Measurements from ENCODE around the gene KBTBD7.

The KBTBD7 gene

DNA sequence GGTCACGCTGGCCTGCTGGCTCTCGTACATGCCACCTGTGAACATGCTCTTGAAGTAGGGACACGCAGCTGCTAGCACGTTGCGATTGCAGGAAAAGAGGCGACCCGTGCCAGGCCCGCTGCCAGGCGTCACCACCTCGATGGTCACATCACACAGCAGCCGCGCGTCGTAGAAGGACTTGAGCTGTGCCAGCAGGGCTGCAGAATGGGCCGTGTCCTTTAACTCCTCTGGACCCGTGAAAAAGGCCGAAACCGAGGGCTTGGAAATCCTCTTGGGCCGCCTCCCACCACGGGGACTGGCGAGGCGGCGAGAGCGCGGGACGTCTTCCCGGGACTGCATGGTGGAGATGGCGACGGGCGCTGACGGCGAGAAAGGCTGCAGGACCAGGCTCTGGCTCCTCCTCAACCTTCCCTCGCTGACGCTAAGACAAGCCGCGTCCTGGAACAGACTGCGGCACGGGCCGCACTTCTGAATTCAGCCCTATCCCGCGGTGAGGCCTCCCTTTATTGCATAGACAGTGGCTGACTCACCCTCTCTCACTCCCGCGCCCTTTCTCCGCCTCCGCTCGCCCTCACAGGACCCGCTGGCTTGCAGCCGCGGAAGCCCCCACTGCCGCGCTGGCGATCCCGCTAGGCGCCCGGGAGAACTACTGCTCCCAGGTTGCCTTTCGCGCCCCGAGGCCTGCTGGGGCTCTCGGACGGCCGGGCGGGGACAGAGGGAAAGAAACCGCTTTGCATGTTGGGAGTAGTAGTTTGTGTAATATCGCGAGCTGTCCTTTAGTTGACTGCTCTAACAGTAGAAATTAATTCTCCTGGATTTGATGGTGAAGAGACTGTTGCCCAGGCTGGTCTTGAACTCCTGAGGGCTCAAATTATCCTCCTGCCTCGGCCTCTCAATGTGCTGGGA lies at the start of gene KBTBD7:
Gene KBTBD7 (minus strand): TSS at position 651 of the 906 bp plus-strand sequence. CDS start 312 bp downstream, at position 339.
- peak; percentile 57 to 89 for DNase-seq

- no peak for DNase-seq
Measured at GRCh38 chr13:41241626-41242025, 47.3 kb upstream of the KBTBD7 start.

DNA sequence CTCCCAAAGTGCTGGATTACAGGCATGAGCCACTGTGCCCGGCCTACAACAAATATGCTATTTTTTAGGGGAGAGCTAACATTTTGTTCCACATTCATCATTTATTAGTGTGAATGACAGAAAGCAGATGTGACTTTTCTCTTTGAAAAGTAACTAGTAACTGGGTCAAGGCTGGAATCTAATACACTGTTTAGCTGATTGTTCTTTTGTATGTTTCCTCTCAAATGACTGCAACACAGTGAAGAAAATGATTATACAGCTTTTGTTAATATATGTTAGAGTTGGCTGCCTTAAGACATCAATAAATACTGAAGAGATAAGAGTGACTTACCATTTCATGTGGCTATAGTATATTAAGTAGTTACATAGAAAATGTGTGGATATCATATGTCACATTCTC lies 42.0 kb upstream of the KBTBD7 start:
- no peak for DNase-seq

DNA sequence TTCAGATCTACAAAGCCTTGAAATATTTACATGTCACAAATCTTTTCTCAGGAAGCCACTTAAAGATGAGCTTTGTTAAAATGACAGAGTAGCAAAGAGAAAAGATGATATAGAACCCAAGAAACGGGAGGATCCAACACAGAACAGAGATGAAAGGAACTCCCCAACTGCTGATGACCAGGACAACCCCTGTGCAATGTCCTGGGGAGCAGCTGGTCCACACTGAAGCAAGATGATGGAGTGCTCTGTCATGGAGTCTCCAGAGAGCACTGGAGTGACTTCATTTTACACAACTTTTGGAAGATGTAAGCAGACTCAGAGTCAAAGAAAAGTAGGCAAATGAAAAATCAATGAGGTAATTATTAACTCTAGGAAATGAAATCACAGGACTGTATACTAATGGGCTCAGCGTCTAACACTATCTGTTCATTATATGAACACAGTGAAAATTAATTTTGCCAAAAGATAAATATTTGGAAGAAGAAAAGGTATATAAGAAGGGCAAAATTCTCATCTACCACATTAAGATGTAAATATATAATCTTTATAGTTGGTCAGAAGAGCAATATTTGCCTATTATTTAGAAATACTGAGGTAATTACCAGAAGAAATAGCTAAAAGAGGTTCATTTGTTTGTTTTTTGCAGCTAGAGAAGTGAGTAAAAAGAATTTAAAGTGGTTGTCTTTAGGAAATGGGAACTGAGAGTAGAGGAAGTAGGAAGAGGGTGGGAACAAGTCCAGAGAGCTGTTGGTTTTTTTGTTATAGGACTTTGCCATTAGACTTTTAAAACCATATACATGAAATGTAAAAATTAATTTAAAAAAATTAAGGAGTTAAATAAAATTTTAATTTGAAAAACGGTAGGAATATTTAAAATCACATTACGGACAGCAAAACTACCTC lies 38.5 kb upstream of the KBTBD7 start:
- no peak for DNase-seq

DNA sequence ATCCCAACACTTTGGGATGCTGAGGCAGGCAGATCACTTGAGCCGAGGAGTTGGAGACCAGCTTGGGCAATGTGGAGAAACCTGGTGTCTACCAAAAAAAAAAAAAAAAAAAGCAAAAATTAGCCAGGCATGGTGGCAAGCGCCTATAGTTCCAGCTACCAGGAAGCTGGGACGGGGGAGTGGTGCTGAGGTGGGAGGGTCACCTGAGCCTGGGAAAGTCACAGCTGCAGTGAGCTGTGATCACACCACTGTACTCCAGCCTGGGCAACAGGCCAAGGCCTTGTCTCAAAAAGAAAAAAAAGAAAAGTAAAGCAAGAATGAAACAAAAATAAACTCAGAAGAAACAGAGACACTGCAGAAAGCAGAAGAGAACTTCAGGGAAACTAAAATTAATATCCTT lies 37.4 kb upstream of the KBTBD7 start:
- no peak for DNase-seq

GRCh38 chr13:41231025-41231677 lies 36.8 kb upstream of the KBTBD7 start:
- DNase-seq = no peak

- DNase-seq = no peak
Measured at GRCh38 chr13:41229356-41229755, 35.0 kb upstream of the KBTBD7 start.

DNA sequence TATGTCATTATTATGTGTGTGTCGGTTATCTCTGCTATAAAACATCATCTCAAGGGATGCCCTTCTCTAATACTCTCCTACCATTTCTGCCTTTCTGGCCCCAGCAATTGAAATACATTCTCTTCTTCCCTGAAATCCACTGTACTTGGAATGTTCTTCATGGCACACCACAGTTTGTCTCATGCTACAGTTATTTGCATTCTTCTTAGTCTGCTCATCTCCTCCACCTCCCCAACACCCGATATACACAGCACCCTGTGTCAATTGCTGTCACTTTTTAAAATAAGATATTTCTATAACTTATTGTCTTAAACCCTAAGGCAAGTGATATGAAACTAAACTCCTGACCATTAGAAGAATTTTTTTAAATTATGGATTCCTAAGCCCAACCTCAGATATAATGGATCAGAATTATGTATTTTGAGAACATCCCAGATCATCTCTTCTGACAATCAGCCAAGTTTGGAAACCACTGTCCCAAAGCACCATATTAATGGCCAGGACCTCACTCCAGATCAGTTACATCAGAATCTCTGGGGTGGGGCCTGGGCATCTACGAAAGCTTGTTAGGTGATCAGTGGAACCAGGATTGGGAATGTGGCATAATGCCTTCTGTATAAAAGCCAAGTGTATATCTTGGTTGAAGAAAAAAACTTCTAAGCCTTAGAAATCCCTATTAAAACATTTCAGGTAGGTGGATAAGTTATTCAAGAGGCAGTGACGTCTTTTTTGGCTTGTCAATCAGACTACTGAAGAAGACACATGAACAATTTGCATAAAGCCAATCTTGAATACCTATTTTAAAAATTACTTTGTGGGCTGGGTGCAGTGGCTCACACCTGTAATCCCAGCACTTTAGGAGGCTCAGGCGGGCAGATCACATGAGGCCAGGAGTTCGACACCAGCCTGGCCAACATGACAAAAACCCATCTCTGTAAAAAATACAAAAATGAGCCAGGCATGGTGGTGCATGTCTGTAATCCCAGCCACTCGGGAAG lies 30.0 kb upstream of the KBTBD7 start:
- DNase-seq = no peak

- DNase-seq = no peak
Measured at GRCh38 chr13:41222259-41222852, 28.0 kb upstream of the KBTBD7 start.

GRCh38 chr13:41220401-41220800 lies 26.0 kb upstream of the KBTBD7 start:
- no peak for DNase-seq

- no peak for DNase-seq
Measured at GRCh38 chr13:41216160-41216559, 21.8 kb upstream of the KBTBD7 start.

- DNase-seq = no peak
Measured at GRCh38 chr13:41213919-41214318, 19.6 kb upstream of the KBTBD7 start.

DNA sequence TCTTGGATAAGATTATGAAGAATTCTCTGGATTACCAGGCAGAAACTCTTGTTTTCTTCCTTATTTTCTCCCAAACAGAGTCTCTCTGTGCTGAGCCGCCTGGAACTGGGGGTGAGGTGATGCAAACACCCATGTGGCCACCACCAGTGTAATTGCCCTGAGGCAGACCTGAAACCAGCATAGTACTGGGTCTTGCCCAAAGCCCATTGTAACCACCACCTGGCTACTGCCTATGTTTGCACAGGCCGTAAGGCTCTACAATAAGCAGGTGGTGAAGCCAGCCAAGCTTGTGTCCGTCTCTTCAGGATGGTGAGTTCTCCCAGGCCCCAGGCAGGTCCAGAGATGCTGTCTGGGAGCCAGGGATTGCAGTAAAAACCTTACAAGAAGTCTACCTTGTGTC lies 18.9 kb upstream of the KBTBD7 start:
- DNase-seq = no peak

- no peak for DNase-seq
Measured at GRCh38 chr13:41212881-41213280, 18.5 kb upstream of the KBTBD7 start.

GRCh38 chr13:41211062-41211461 lies 16.7 kb upstream of the KBTBD7 start:
- no peak for DNase-seq

DNA sequence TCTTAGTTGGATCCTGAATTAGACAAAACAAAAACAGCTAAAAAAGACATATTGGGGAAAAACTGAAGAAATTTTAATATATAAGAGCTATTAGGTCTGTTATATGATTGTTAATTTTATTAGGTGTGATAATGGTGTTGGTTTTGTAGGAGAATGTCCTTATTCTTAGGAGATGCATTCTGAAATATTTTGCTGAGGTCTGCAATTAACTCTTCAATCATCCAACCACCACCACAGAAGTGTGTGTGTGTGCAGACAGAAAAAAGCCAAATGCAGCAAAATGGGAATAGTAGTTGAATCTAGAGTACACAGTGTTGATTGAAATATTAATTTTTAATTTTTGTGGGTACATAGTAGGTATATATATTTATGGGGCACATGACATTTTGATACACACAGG lies 12.1 kb upstream of the KBTBD7 start:
- DNase-seq = no peak

DNA sequence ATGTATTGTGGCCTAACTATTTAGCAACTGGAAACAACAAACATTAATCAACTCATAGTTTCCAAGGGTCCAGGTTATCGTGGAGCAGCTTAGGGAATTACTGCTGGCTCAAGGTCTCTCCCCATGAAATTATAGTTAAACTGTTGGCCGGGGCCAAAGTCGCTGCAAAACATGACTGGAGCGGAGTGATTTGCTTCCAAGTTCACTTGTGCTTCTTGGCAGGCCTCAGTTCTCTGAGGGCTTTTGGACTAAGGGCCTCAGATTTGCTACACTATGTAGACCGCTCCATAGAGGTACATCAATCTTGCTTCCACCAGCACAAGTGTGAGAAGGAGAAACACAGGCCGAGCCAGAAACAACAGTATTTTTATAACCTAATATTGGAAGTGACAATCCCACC lies 9.4 kb upstream of the KBTBD7 start:
- DNase-seq = no peak

DNA sequence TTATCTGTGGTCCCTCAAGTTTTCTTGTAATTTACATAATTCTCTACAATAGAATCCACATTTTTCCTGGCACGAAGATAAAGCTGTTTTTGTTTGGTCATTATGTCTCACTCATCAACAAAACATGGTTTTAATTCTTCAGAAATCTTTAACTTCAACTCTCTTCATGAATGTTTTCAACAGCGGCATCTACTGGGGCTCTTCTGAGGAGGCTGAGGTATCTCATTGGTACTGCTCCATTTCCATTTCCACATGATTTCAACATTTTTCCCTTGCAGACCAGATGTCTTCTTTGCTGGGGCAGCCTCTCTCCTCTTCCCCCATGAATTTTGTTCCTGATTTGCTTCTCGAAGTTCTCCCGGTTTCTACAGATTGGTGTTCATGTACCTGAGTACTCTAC lies 5.8 kb upstream of the KBTBD7 start:
- DNase-seq = no peak

DNA sequence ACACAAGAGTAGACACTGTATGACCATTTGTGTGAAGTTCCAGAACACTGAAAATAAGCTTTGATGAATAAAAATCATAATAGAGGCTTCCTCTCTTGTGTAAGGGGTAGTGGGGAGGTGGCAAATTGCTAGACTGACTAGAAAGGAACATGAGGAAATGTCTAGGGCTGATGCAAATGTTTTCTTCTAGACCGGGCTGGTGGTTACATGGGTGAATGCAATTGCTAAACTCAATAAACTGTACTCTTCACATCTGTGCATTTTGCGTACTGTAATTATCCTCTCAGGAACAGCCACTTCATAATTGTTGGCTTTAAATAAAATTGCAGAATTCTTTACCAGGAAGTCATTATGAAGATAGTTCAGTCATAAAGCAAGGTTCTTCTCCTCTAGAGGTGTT lies 5.2 kb upstream of the KBTBD7 start:
- no peak for DNase-seq

DNA sequence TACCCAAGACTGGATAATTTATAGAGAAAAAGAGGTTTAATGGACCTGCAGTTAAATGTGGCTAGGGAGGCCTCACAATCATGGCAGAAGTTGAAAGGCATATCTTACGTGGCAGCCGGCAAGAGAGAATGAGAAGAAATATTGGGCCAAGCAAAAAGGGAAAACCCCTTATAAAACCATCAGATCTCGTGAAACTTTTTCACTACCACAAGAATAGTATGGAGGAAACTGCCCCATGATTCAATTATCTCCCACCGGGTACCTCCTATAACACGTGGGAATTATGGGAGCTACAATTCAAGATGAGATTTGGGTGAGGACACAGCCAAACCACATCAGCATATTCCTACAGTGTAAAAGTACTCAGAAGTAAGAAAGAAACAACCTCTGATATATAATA lies 4.7 kb upstream of the KBTBD7 start:
- no peak for DNase-seq

- no peak for DNase-seq
Measured at GRCh38 chr13:41196620-41197019, 2.3 kb upstream of the KBTBD7 start.

DNA sequence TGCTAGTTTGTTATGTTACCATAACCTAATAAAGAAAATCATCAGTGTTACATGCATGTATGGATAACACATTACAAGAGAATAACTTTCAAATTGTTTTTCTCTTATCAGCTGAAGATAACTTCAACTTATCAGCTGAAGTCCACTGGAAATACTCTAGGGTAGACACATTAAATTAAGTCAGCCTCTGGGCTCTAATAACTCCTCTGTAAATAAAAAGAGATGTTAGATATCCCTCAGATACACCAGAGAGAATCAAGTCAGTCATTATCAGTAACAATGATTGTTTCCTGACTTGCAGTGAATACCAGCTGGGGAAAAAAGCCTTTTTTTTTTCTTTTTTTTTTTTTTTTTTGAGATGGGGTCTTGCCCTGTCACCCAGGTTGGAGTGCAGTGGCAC lies 1.6 kb upstream of the KBTBD7 start:
- DNase-seq = no peak
